Uterus (tissue), 4 donors: ENCODE data around the gene COPA. TPM values are rescaled to one million over a fixed set of nuclear protein-coding genes. Genes with fewer than 3 reads are reported as not detected.

Source experiments
- DNase-seq, 2 donors: peaks; one replicate each; pipeline ENCODE4 v3.0.0-alpha.2; 2019 to 2020
- H3K27ac ChIP-seq, 2 donors: fragments of 200-600 bp; sonication (generic); 1 replicate in 1 of 2; 2 replicates in 1 of 2; pipeline ENCODE4 v1.5.1; 2016 to 2018
- H3K27me3 ChIP-seq, 2 donors: fragments of 200-600 bp; sonication (generic); one replicate each; pipeline ENCODE4 v1.5.1; 2018 to 2019; ENCODE audit warnings: control low read depth in 1 of 2
- H3K36me3 ChIP-seq, 2 donors: fragments of 200-600 bp; sonication (generic); one replicate each; pipeline ENCODE4 v1.5.1; 2019; ENCODE audit warnings: control low read depth in 1 of 2
- H3K4me1 ChIP-seq, 2 donors: fragments of 200-600 bp; sonication (generic); one replicate each; pipeline ENCODE4 v1.5.1; 2018 to 2019; ENCODE audit warnings: control low read depth in 1 of 2
- H3K4me3 ChIP-seq, 2 donors: fragments of 200-600 bp; sonication (generic); 1 replicate in 1 of 2; 2 replicates in 1 of 2; pipeline ENCODE4 v1.5.1; 2018 to 2019; ENCODE audit warnings: mild to moderate bottlenecking in 1 of 2
- H3K9me3 ChIP-seq, 2 donors: fragments of 200-600 bp; sonication (generic); one replicate each; pipeline ENCODE4 v1.5.1; 2019; ENCODE audit warnings: control low read depth in 1 of 2
- CTCF ChIP-seq, 4 experiments: fragments of 200-600 bp in 2 of 4; fragments of 450-650 bp in 2 of 4; sonication (generic) in 2 of 4; IDR thresholded peaks; one replicate each; pipeline ENCODE4 v1.5.1; 2016 to 2019; ENCODE audit warnings: antibody characterized with exemption in 4 of 4, mild to moderate bottlenecking in 2 of 4, moderate library complexity in 1 of 4
- POLR2A ChIP-seq, 2 donors: fragments of 450-650 bp; IDR thresholded peaks; one replicate each; pipeline ENCODE4 v1.6.1; 2016; ENCODE audit warnings: antibody characterized with exemption in 2 of 2, mild to moderate bottlenecking in 1 of 2, moderate library complexity in 1 of 2
- intact Hi-C: fragments of 100-400 bp; cut with DNase I; formaldehyde crosslinking; loops from one replicate; pipeline ENCODE4 v1.15.1; 2023; ENCODE audit warnings: low total_unique reads
- total RNA-seq, 4 donors: library from RNA; depleted of rRNA in 3 of 4; stranded (reverse); fragments of >200 nt in 3 of 4; gene quantifications; one replicate each; pipeline versions ENCODE4 v1.1.0 to v1.2.4, GENCODE V29; 2014 to 2023
- donor health status: DM: yes; HTN: yes; CAD: no.

Gene COPA
- total RNA-seq, 4 donors from 2014 or later = 71.2 to 211 (median 130) TPM

GRCh38 chr1:160375788-160376524, 32.9 kb upstream of the COPA start:
- no peak overlapping the region for H3K27ac ChIP-seq
- no peak overlapping the region for H3K4me3 ChIP-seq
- intact Hi-C loops = no loop called here
- no peaks in the 10 kb centered on the region for H3K4me1 ChIP-seq
- no peaks in the 10 kb centered on the region for H3K9me3 ChIP-seq
- no peaks in the 10 kb centered on the region for H3K27me3 ChIP-seq
- TF ChIP-seq CTCF (IDR thresholded peaks at IDR 0.05) (no peak), POLR2A (IDR thresholded peaks at IDR 0.05) (no peak)
- no peaks in the 10 kb centered on the region for H3K36me3 ChIP-seq
- DNase-seq = no peak

GRCh38 chr1:160374306-160375110, 31.5 kb upstream of the COPA start:
- no peak overlapping the region for H3K4me3 ChIP-seq
- TF ChIP-seq POLR2A (IDR thresholded peaks at IDR 0.05) (no peak), CTCF (IDR thresholded peaks at IDR 0.05) (no peak)
- H3K9me3 ChIP-seq = no peaks in the 10 kb centered on the region
- no peak for DNase-seq
- intact Hi-C loops = no loop called here
- H3K4me1 ChIP-seq = no peaks in the 10 kb centered on the region
- H3K27me3 ChIP-seq = no peaks in the 10 kb centered on the region
- no peaks in the 10 kb centered on the region for H3K36me3 ChIP-seq
- H3K27ac ChIP-seq = no peak overlapping the region

- no peaks in the 10 kb centered on the region for H3K9me3 ChIP-seq
- H3K27me3 ChIP-seq = no peaks in the 10 kb centered on the region
- H3K4me3 ChIP-seq = no peak overlapping the region
- H3K4me1 ChIP-seq = no peaks in the 10 kb centered on the region
- no peaks in the 10 kb centered on the region for H3K36me3 ChIP-seq
- intact Hi-C loops = no loop called here
- TF ChIP-seq POLR2A (IDR thresholded peaks at IDR 0.05) (no peak), CTCF (IDR thresholded peaks at IDR 0.05) (no peak)
- no peak for DNase-seq
- no peak overlapping the region for H3K27ac ChIP-seq
These were observed 30.6 kb upstream of the COPA start for GRCh38 chr1:160373696-160374095.

GRCh38 chr1:160371756-160372155, 28.7 kb upstream of the COPA start:
- TF ChIP-seq POLR2A (IDR thresholded peaks at IDR 0.05) (no peak), CTCF (IDR thresholded peaks at IDR 0.05) (no peak)
- no peak for DNase-seq
- no peak overlapping the region for H3K4me3 ChIP-seq
- no peaks in the 10 kb centered on the region for H3K36me3 ChIP-seq
- intact Hi-C loops = no loop called here
- no peaks in the 10 kb centered on the region for H3K27me3 ChIP-seq
- H3K4me1 ChIP-seq = no peaks in the 10 kb centered on the region
- H3K27ac ChIP-seq = no peak overlapping the region
- H3K9me3 ChIP-seq = no peaks in the 10 kb centered on the region

GRCh38 chr1:160371346-160371631, 28.2 kb upstream of the COPA start:
- Histone ChIP-seq H3K4me3 (no peak overlapping the region), H3K4me1 (no peaks in the 10 kb centered on the region), H3K9me3 (no peaks in the 10 kb centered on the region), H3K36me3 (no peaks in the 10 kb centered on the region), H3K27me3 (no peaks in the 10 kb centered on the region), H3K27ac (no peak overlapping the region)
- TF ChIP-seq POLR2A (IDR thresholded peaks at IDR 0.05) = no peak
- TF ChIP-seq CTCF (IDR thresholded peaks at IDR 0.05) = no peak
- intact Hi-C loops = no loop called here
- DNase-seq = no peak
